Epithelial cell of esophagus (primary cell): ENCODE data around the gene NRG3.

Experiments
- DNase-seq: peaks from one replicate; pipeline ENCODE4 v3.0.0; 2010; ENCODE audit warnings: low read depth
- H3K4me3 ChIP-seq: 2 replicates; pipeline ENCODE4 v1.5.1; 2011; ENCODE audit warnings: mild to moderate bottlenecking, low read length, control low read depth
- TF ChIP-seq, protein P1 (sequence below): IDR thresholded peaks from 2 replicates; pipeline ENCODE4 v1.5.1; 2011; ENCODE audit warnings: low read depth, mild to moderate bottlenecking, low read length, control low read depth, inconsistent platforms; ENCODE audit not compliant: insufficient read depth; ENCODE audit errors: missing control alignments

NRG3 gene

GRCh38 chr10:82288461-82288881 lies 413.5 kb downstream of the NRG3 start:
- TF ChIP-seq, protein P1, sequence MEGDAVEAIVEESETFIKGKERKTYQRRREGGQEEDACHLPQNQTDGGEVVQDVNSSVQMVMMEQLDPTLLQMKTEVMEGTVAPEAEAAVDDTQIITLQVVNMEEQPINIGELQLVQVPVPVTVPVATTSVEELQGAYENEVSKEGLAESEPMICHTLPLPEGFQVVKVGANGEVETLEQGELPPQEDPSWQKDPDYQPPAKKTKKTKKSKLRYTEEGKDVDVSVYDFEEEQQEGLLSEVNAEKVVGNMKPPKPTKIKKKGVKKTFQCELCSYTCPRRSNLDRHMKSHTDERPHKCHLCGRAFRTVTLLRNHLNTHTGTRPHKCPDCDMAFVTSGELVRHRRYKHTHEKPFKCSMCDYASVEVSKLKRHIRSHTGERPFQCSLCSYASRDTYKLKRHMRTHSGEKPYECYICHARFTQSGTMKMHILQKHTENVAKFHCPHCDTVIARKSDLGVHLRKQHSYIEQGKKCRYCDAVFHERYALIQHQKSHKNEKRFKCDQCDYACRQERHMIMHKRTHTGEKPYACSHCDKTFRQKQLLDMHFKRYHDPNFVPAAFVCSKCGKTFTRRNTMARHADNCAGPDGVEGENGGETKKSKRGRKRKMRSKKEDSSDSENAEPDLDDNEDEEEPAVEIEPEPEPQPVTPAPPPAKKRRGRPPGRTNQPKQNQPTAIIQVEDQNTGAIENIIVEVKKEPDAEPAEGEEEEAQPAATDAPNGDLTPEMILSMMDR = no peak
- no peak overlapping the region for H3K4me3 ChIP-seq
- peak; percentile 4 for DNase-seq

DNA sequence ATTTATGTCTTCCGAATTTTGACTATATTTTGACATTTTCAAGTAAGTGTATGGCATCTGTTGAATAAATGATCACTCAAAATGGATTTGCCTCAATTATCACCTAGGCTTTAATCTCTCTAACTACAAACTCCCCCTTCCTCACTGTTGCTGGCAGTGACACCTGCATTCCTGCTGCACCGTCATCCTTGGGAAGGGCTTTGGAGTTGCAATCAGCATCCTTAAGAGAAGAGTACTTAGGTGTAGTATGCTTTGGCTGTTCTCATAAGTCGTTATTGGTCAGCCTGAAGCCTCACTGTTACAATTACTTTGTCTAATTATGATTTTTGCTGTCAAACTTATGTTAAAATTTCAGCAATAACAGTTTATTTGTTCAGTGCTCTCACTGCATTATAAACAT lies 415.0 kb downstream of the NRG3 start:
- TF ChIP-seq, protein P1 = no peak
- no peak for DNase-seq
- H3K4me3 ChIP-seq = no peak overlapping the region

- H3K4me3 ChIP-seq = no peak overlapping the region
- no peak for DNase-seq
- TF ChIP-seq, protein P1 = no peak
These were observed 419.9 kb downstream of the NRG3 start for GRCh38 chr10:82294874-82295378.

DNA sequence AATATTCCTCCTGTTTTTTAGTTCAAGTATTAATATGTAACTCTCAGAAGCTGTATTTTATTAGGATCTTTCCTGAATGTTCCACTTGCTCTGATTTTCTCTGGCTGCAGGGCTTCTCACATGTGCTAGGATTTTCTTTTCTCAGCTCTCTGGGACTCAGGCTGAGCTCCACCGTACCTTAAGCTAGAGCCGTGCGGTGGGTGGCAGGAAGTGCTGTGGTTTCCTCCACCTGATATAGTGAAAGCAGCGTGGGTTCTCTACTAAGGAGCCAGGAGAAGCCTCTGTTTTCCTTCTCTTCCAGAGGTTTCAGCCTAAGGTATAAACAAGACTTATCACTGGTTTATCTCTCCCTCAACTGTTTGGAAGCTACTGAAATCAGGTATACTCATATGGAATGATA lies 433.6 kb downstream of the NRG3 start:
- TF ChIP-seq, protein P1 = no peak
- DNase-seq = no peak
- no peak overlapping the region for H3K4me3 ChIP-seq

DNA sequence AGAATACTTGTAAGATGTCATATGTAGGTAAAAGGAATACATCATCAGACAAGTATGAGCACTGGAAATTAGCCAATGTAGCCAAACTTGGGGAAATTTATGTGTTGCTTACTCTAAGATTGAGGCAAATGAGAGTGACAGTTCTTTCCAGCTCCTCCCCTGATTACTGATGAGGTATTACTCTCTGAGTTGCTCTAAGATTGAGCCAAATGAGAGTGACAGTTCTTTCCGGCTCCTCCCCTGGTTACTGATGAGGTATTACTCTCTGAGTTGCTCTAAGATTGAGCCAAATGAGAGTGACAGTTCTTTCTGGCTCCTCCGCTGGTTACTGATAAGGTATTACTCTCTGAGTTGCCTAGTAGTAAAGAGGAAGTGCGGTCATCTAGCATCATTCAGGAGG lies 435.8 kb downstream of the NRG3 start:
- TF ChIP-seq, protein P1 = no peak
- DNase-seq = no peak
- H3K4me3 ChIP-seq = no peak overlapping the region

- no peak for DNase-seq
- TF ChIP-seq, protein P1 = no peak
- no peak overlapping the region for H3K4me3 ChIP-seq
These were observed 438.4 kb downstream of the NRG3 start for GRCh38 chr10:82313401-82313800.

DNA sequence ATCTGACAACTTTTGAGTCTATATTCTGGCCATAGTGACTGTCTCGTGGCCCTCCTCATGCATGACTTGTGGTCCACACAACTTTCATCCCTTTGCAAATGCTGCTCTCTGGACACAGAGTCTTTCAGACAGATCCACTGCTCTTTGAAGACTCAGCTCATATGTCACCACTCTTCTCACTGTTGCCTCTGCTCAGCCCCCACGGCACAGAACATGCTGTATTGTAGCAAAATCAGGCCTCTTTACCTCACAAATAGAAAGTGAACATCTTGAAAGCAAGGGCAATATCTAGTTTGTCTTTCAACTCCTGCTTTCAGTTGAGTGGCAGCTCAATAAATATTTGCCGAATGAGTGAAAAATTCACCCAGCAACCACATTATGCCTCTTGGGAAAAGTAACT lies 443.5 kb downstream of the NRG3 start:
- TF ChIP-seq, protein P1 = no peak
- DNase-seq = no peak
- H3K4me3 ChIP-seq = no peak overlapping the region
